ENCODE measurements around the gene FOXE1.

Gene FOXE1

GRCh38 chr9:97853056-97853843 is at the start of gene FOXE1:
TSS of gene FOXE1 (plus strand) at chr9:97853226. CDS start at chr9:97853915, 689 bp downstream.
- no peak for DNase-seq (ENCODE audit: low read depth)

GRCh38 chr9:97804059-97804365 is 49.0 kb upstream of the FOXE1 start:
- DNase-seq (ENCODE audit: low read depth) = no peak

DNA sequence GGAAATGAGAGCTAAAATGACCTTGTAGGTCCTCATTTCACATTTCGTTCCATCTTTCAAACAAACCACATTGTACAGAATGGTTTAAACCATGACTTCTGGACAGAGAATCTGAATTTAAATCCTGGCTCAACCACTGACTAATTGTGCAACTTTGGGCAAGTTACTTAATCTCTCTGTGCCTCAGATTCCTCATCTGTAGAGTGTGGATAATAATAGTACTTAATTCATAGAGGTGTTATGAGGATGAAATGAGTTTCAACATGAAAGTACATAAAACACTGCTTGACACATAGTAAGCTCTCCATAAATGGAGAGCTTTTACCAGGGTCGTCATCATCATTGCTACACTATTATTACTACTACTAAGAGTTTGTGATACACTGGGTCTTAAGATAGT is 46.3 kb upstream of the FOXE1 start:
- DNase-seq (ENCODE audit: low read depth) = no peak

- DNase-seq (ENCODE audit: low read depth) = no peak
Observed at GRCh38 chr9:97807681-97808080, 45.3 kb upstream of the FOXE1 start.

DNA sequence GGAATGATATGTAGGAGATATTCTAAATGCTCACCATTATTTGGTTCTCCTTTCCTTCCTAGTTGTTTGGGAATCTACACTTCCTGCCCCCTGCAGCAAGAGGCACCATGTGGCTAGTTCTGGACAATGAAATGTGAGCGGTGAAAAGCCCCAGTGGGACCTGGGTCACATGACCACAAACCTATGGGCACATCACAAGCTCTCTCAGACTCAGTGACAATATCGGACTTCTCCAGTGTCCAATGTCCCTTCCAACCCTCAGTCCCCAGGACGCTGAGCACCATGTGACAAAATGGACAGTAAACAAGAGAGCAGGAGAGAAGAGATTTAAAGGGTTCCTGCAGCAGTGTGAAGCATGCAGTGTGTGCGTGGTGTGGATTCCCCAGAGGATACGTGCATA is 44.6 kb upstream of the FOXE1 start:
- no peak for DNase-seq (ENCODE audit: low read depth)

GRCh38 chr9:97808972-97809371 is 44.1 kb upstream of the FOXE1 start:
- DNase-seq (ENCODE audit: low read depth) = no peak

DNA sequence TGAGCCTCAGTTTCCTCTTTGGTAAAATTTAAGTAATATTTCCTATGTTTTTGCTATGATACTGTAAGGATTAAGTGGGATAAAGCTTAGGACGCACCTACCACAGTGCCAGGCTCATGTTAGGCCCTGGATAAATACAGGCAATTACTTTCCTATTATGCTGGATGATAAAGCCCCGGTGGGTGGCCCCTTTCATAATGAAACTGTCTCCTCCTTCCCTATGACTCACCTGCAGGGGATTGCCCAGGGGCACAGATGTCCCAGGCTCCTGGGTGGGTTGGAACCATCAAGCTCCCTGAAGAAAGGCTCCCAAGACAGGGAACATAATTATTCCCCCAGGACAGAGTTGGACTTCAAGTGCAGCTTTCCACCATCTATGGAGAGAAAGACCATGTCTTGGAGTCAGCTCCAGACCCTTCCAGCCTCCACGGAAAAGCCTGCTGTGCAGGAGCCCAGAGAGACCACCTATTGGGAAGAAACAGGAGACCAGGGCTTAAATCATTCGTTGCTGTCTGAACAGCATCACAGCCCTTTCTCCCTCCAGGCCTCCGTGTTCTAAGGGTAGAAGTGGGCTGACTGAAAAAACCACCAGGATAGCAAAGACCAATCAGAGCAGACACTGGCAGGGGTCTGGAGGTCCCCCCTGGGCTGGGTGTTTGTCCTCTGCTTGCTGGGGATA is 43.2 kb upstream of the FOXE1 start:
- DNase-seq (ENCODE audit: low read depth) = no peak

- no peak for DNase-seq (ENCODE audit: low read depth)
Observed at GRCh38 chr9:97811533-97812246, 41.3 kb upstream of the FOXE1 start.

DNA sequence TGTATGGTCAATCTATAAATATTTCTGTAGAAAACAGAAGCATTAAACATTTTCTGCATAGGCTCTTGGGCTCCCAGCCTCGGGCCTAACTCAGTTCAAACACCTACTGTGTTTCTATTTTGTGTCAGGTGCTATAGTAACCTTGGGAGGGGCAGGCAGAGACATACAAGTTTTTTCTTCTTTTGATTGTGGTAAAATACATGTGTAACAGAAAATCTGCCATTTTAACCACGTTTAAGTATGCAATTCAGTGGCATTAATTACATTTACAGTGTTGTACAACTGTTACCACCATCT is 40.8 kb upstream of the FOXE1 start:
- no peak for DNase-seq (ENCODE audit: low read depth)

DNA sequence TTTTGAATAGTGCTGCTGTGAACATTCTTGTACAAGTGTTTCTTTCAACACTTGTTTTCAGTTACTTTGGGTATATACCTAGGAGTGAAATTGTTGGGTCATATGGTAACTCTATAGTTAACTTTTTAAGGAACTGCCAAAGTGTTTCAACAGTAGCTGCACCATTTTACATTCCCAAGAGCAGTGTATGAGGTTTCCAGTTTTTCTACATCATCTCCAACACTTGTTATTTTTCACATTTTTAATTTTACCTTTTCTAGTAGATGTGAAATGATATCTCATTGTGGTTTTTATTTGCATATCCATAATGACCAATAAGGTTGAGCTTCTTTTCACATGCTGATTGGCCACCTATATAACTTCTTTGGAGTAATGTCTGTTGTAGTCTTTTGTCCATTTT is 40.0 kb upstream of the FOXE1 start:
- DNase-seq (ENCODE audit: low read depth) = no peak

DNA sequence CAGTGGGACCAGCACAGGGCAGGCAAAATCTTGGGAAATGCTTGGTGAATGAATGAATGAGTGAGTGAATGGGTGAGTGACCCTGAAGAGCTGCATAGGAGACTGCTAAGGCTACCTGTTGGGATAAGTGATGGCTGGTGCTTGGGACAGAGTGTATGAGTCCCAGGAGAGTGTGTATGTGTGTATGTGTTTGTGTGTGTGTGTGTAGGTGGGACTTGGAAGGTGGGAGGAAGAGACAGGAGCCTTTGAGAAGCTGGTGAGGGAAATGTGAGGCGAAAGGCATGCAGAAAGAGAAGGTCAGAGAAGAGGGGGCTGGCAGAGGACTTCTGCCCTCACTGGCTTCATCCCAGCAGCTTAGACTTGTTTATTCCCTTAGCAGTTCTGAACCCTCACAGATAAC is 33.3 kb upstream of the FOXE1 start:
- no peak for DNase-seq (ENCODE audit: low read depth)

- DNase-seq (ENCODE audit: low read depth) = no peak
Observed at GRCh38 chr9:97820373-97820772, 32.7 kb upstream of the FOXE1 start.

- no peak for DNase-seq (ENCODE audit: low read depth)
Observed at GRCh38 chr9:97830884-97831829, 21.9 kb upstream of the FOXE1 start.

DNA sequence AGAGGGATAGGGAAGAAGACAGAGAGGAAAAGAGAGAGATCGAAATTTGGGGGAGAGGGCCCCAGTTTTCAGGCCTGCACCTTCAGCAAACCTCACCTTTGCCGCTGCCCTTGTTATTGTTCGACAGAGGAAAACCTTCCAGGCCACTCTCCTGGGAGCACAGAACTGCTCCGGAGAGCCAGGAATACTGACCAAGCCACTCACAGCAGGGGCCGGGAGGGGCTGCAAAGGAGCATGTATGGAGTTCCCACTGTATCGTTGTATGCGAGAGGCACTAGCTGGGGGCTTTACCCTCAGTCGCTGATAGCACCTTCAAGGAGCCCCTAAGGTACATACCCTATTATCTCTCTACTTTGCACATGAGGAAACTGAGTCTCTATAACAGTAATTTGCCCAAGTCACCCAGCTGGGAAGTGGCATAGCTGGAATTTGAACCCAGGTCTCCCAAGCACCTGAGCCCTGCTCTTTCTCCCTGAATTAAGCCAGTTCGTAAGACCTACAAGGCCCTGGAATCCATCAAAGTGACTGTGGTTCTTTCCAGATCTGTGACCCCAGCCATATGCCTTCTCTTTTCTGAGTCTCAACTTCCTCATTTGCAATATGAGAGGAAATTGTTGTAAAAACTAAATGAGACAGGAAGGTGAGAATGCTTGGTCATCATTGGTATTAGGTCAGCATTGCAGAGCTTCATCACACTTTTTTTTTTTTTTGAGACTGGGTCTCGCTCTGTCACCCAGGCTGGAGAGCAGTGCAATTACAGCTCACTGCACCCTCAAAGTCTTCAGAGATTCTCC is 21.0 kb upstream of the FOXE1 start:
- no peak for DNase-seq (ENCODE audit: low read depth)

GRCh38 chr9:97840521-97840920 is 12.5 kb upstream of the FOXE1 start:
- DNase-seq (ENCODE audit: low read depth) = no peak

DNA sequence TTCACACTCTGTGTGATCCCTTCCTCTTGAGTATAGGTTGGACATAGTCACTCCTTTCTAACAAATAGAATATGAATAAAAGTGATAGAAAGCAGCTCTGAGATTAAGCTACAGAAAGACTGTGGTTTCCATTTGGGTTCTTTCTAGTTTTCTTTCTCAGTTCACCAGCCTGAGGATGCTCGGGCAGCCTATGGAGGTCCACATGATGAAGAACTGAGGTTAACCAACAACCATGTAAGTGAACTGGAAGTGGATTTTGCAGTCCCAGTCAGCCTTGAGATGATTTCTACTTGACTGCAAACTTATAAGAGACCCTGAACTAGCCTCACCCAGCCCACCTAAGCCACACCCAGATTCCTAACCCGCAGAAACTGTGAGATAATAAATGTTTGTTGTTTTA is 10.1 kb upstream of the FOXE1 start:
- DNase-seq (ENCODE audit: low read depth) = no peak

GRCh38 chr9:97845130-97845529 is 7.9 kb upstream of the FOXE1 start:
- DNase-seq (ENCODE audit: low read depth) = no peak

DNA sequence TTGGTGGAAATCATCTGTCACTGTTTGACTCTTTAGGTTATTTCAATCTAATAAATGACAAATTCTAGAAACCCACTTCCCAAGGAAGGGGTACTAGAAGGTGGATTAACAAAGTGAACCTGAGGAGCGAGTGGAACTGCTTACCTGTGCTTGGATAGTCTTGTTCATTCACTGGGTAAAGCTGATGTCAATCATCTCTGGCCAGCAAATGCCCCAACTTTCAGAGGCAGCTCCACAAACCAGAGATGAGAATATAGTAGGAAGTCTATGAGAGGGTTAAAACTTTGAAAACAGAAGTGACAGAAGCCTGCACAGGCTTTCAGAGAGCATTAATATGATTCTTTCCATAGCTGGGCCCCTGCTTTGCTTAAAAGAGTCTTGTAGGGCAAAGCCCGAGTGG is 7.3 kb upstream of the FOXE1 start:
- DNase-seq (ENCODE audit: low read depth) = no peak

DNA sequence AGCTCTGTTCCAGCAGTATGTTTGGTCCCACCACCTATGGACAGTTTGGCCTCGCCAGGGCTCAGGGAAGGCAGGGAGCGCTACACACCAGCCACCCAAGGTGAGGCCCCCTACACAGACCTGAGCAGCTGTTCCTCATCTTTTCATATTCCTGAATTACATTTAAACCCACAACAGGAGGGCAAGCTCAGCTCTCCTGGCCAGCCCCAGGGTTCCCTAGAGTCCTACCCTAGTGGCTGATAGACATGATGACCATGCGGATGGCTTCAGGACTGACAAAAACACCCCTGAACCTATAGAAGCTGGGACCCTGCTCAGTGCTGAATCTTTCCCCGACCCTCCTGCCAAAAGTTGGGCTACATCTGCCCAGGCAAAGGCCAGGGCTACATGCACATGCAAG is 6.7 kb upstream of the FOXE1 start:
- no peak for DNase-seq (ENCODE audit: low read depth)

DNA sequence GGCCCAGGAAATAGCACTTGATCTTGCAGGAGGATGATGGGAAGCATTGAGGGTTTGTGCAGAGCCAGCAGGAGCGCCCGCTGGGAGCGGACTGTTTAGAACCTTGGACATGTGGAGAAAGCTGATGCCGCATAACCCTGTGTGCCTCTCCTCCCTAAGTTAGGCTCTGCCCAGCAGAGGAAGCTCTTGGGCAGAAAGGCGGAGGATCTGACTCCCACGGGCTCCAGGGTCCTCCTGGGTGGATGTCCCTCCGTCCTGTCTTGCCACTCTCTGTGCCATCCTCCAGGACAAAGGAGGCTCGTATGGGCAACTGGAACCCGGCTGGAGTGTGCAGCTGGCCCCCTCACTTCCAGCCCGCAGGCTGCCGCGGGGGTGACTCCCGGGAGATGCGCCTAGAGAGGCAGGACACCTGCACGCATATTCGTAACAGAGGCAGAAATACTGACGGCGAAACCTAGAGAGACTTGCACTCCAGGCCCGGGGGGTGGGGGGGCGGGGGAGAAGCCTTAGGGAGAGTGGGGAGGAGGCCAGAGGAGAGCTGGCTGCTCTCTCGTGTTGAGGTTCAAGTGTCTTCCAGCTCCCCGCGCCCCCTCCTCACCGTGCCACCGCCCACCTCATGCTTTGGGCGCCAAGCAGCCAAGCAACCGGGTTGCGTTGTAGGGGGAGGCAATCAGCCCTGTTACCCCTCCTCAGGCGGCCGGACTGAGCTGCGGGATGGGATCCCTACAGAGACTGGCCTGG is 5.4 kb upstream of the FOXE1 start:
- no peak for DNase-seq (ENCODE audit: low read depth)

DNA sequence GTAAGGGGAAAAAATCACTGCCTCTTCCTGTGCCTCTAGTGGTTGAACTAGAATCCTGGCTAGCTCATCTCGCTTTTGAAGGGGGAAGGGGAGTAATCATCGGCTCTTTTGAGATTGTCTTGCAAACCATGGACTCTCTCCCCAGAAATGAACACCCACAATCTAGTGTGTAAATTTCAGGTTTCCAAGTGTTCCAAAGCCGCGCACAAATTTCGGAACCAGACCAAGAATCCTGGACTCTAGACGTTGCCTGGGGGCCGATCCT is 4.9 kb upstream of the FOXE1 start:
- DNase-seq (ENCODE audit: low read depth) = no peak
